PFSK-1 (cell line): ENCODE data around the gene ORM1.

ENCODE experiments used
- FOXP2 ChIP-seq: optimal IDR thresholded peaks from 2 replicates; pipeline ENCODE3; 2011; ENCODE audit warnings: borderline replicate concordance, control low read depth, inconsistent platforms; ENCODE audit not compliant: insufficient read depth; ENCODE audit errors: extremely low read length, extremely low read depth
- POLR2AphosphoS5 ChIP-seq: IDR thresholded peaks from 2 replicates; pipeline ENCODE4 v1.6.1; 2012; ENCODE audit warnings: low read depth, mild to moderate bottlenecking, control low read depth, low read length, moderate library complexity
- REST ChIP-seq, 2 experiments: IDR thresholded peaks; 2 replicates each; pipeline versions ENCODE4 v1.6.1 to v1.8.0; 2011 to 2012; ENCODE audit warnings: low read depth in 2 of 2, low read length in 2 of 2, control low read depth in 1 of 2, inconsistent platforms in 1 of 2, mild to moderate bottlenecking in 1 of 2, moderate library complexity in 1 of 2; ENCODE audit not compliant: insufficient read depth in 1 of 2
- SIN3A ChIP-seq: IDR thresholded peaks from 2 replicates; pipeline ENCODE4 v1.6.1; 2012; ENCODE audit warnings: mild to moderate bottlenecking, low read length, moderate library complexity, borderline replicate concordance; ENCODE audit not compliant: insufficient read depth
- TAF1 ChIP-seq: IDR thresholded peaks from 2 replicates; pipeline ENCODE4 v1.6.1; 2012; ENCODE audit warnings: low read length, control low read depth, borderline replicate concordance; ENCODE audit not compliant: insufficient read depth

The ORM1 gene

GRCh38 chr9:114294664-114295063 lies 28.2 kb upstream of the ORM1 start:
- TF ChIP-seq REST (IDR thresholded peaks at IDR 0.05; ENCODE audit: insufficient read depth in 1 of 2, low read depth in 2 of 2, low read length in 2 of 2) (no peak), TAF1 (no peak), FOXP2 (no peak), SIN3A (no peak), POLR2AphosphoS5 (no peak)

- TF ChIP-seq SIN3A (no peak), TAF1 (no peak), POLR2AphosphoS5 (no peak), REST (IDR thresholded peaks at IDR 0.05; ENCODE audit: insufficient read depth in 1 of 2, low read depth in 2 of 2, low read length in 2 of 2) (no peak), FOXP2 (no peak)
These were observed 26.6 kb upstream of the ORM1 start for GRCh38 chr9:114296338-114296737.

GRCh38 chr9:114299286-114300152 lies 23.4 kb upstream of the ORM1 start:
- TF ChIP-seq SIN3A: no peak
- no peak for TF ChIP-seq REST (IDR thresholded peaks at IDR 0.05; ENCODE audit: insufficient read depth in 1 of 2, low read depth in 2 of 2, low read length in 2 of 2)
- no peak for TF ChIP-seq TAF1
- TF ChIP-seq FOXP2: no peak
- TF ChIP-seq POLR2AphosphoS5: no peak

GRCh38 chr9:114300153-114300845 lies 22.6 kb upstream of the ORM1 start:
- no peak for TF ChIP-seq FOXP2
- TF ChIP-seq POLR2AphosphoS5: no peak
- no peak for TF ChIP-seq SIN3A
- no peak for TF ChIP-seq TAF1
- TF ChIP-seq REST (IDR thresholded peaks at IDR 0.05; ENCODE audit: insufficient read depth in 1 of 2, low read depth in 2 of 2, low read length in 2 of 2): no peak
